B cell (primary cell): ENCODE results near the gene CCND1.

ENCODE experiments used
- CTCF ChIP-seq: fragments of 200-600 bp; IDR thresholded peaks from one replicate; pipeline ENCODE4 v1.8.0; 2022; ENCODE audit warnings: antibody characterized with exemption, mild to moderate bottlenecking
- EZH2 ChIP-seq: IDR thresholded peaks from 2 replicates; pipeline ENCODE4 v1.6.1; 2012; ENCODE audit warnings: borderline replicate concordance, low read depth, mild to moderate bottlenecking, moderate library complexity, low read length; ENCODE audit not compliant: insufficient read depth, poor library complexity, severe bottlenecking

GRCh38 chr11:69644962-69645675, 4.2 kb downstream of the CCND1 start:
- TF ChIP-seq CTCF (no peak), EZH2 (no peak)
